CD4-positive, alpha-beta T cell treated with Interleukin-4 for 1 hour (primary cell): ENCODE results near the gene KLF7.

Source experiments
- DNase-seq, 2 donors: peaks; one replicate each; pipeline ENCODE4 v3.0.0-alpha.2; 2020 to 2022

KLF7 gene

GRCh38 chr2:207088276-207088675 is 77.5 kb downstream of the KLF7 start:
- peak in 1 of 2 donors; percentile 13 for DNase-seq

- no peak for DNase-seq
These were observed 78.5 kb downstream of the KLF7 start for GRCh38 chr2:207087046-207087902.

- no peak for DNase-seq
These were observed 79.6 kb downstream of the KLF7 start for GRCh38 chr2:207086136-207086535.

GRCh38 chr2:207085110-207085509 is 80.6 kb downstream of the KLF7 start:
- no peak for DNase-seq

- no peak for DNase-seq
These were observed 82.2 kb downstream of the KLF7 start for GRCh38 chr2:207083361-207084110.

GRCh38 chr2:207082619-207083018 is 83.1 kb downstream of the KLF7 start:
- no peak for DNase-seq

GRCh38 chr2:207078186-207078798 is 87.5 kb downstream of the KLF7 start:
- DNase-seq, result no peak

- DNase-seq, result no peak
These were observed 88.5 kb downstream of the KLF7 start for GRCh38 chr2:207077266-207077665.

GRCh38 chr2:207075456-207075855 is 90.3 kb downstream of the KLF7 start:
- no peak for DNase-seq

GRCh38 chr2:207073801-207074678 is 91.7 kb downstream of the KLF7 start:
- peak; percentile 36 to 42 for DNase-seq

- DNase-seq, result no peak
These were observed 92.3 kb downstream of the KLF7 start for GRCh38 chr2:207073412-207073800.

GRCh38 chr2:207072571-207072970 is 93.2 kb downstream of the KLF7 start:
- DNase-seq, result no peak

GRCh38 chr2:207071820-207072219 is 93.9 kb downstream of the KLF7 start:
- DNase-seq, result peak in 1 of 2 donors; percentile 12

GRCh38 chr2:207067473-207067872 is 98.3 kb downstream of the KLF7 start:
- DNase-seq, result no peak

GRCh38 chr2:207066791-207067460 is 98.8 kb downstream of the KLF7 start:
- DNase-seq, result no peak

- no peak for DNase-seq
These were observed 99.6 kb downstream of the KLF7 start for GRCh38 chr2:207066166-207066565.

GRCh38 chr2:207064128-207064690 is 101.5 kb downstream of the KLF7 start:
- no peak for DNase-seq

- DNase-seq, result no peak
These were observed 104.6 kb downstream of the KLF7 start for GRCh38 chr2:207061181-207061580.

GRCh38 chr2:207055257-207055656 is 110.5 kb downstream of the KLF7 start:
- DNase-seq, result no peak

GRCh38 chr2:207054521-207054920 is 111.2 kb downstream of the KLF7 start:
- DNase-seq, result no peak

GRCh38 chr2:207051385-207051965 is 114.3 kb downstream of the KLF7 start:
- peak in 1 of 2 donors; percentile 20 for DNase-seq
